GM21515 (cell line): ENCODE results near the gene SLC35D3.
"Not testable (repeated sequence)": the region's sequence is repeated elsewhere in the genome, so short reads cannot be mapped to it uniquely, and the experiment has no call there.

ENCODE experiments used
- ATAC-seq: cut with Tn5 transposase; IDR thresholded peaks from one replicate; pipeline ENCODE4 v1.9.1; 2021; ENCODE audit not compliant: unreplicated experiment

Gene SLC35D3, protein sequence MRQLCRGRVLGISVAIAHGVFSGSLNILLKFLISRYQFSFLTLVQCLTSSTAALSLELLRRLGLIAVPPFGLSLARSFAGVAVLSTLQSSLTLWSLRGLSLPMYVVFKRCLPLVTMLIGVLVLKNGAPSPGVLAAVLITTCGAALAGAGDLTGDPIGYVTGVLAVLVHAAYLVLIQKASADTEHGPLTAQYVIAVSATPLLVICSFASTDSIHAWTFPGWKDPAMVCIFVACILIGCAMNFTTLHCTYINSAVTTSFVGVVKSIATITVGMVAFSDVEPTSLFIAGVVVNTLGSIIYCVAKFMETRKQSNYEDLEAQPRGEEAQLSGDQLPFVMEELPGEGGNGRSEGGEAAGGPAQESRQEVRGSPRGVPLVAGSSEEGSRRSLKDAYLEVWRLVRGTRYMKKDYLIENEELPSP

DNA sequence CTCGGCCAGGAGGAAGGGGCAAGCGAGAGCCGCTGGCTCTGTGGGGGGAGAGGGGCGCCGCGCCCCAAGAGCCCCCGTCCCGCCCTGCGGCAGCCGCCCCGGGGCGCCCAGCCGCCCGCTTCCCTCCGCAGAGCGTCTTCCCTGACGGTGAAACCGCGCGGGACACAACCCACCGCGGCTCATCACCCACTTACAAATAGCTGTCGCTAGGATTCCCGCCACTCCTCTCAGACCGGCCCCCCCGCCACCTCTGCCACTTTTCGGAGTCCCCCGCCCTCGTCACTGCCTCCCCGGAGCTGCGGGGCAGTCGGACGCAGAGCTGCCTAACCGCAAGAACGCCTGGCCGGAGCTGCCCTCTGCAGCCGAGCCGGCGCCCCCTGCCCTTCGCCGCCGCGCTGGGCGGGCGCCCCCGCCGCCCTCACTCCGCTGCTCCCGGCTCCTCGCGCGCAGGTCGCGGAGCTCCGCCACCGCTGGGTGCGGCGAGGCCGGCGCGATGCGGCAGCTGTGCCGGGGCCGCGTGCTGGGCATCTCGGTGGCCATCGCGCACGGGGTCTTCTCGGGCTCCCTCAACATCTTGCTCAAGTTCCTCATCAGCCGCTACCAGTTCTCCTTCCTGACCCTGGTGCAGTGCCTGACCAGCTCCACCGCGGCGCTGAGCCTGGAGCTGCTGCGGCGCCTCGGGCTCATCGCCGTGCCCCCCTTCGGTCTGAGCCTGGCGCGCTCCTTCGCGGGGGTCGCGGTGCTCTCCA is at the start of gene SLC35D3:
SLC35D3 (plus strand) TSS at position 366 of the 749 bp plus-strand sequence; CDS start at position 494, 128 bp downstream.
- ATAC-seq = no peak

DNA sequence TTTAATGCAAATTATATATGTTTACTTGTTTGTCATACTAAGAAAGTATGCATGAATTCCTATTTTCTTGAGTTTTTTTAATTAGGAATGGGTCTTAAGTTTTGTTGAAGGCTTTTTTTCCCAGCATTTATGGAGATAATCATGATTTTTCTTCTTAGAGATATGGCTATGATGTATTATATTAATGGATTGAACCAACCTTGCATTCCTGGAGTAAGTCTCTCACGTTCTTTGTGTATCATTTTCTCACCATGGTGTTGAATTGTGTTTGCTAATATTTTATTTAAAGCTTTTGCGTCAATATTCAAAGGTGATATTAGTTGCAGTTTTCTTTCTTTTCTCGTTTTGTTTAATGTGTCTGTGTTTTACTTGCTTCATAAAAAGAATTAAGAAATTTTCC is 48.4 kb upstream of the SLC35D3 start:
- ATAC-seq = no peak

DNA sequence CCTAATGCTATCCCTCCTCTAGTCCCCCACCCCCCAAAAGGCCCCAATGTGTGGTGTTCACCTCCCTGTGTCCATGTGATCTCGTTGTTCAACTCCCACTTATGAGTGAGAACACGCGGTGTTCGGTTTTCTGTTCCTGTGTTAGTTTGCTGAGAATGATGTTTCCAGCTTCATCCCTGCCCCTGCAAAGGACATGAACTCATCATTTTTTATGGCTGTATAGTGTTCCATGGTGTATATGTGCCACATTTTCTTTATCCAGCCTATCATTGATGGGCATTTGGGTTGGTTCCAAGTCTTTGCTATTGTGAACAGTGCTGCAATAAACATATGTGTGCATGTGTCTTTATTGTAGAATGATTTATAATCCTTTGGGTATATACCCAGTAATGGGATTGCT is 45.6 kb upstream of the SLC35D3 start:
- ATAC-seq = not testable (repeated sequence)

DNA sequence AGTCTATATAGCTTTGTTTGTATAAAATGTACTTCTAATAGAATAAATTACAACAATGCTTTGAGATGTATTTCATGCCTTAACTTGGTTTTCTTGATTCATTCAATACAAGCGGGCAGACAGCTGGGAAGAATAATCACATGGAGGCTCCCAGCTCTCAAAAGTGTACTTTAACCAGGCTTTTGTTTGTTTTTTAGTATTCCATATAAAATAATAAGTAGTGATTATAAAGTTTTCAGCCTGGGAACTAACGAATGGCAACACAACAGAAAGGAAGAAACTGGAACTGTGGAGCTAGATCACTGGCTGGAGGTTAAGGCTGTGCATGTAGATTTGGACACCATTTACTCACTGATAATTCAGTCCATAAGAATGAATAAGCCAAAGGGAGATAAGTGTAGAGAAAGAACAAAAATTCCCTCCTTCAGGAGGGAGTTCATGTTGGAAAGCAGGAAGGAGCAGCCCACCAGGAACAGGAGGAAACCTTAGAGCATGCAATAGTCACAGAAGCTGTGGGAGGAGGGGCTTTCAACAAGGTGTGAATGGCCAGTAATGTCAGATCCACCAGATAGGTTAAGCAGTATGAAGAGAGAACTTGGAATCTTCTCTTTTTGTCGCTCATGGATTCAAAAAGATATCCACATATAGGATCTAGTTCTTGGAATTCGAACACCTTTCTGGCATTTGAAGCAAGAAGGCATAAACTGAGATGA is 41.2 kb upstream of the SLC35D3 start:
- ATAC-seq = no peak

DNA sequence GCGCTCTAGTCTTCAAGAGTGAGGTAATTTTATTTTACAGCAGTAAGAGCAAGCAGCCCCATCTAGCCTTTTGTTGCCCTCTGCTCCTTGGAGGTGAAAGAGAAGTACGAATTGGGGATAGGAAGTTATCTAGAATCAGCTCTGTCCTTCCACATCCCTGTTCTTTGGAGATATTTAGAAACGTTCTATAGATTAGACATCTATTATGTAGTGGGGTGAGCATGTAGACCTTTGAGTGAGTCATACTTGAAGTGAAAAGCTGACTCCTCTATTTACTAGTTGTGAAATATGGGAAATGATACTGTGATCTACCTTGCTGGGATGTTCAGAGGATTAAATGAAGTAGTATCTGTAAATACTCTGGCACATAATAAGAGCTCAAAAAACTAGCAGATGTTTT is 36.0 kb upstream of the SLC35D3 start:
- ATAC-seq = no peak

DNA sequence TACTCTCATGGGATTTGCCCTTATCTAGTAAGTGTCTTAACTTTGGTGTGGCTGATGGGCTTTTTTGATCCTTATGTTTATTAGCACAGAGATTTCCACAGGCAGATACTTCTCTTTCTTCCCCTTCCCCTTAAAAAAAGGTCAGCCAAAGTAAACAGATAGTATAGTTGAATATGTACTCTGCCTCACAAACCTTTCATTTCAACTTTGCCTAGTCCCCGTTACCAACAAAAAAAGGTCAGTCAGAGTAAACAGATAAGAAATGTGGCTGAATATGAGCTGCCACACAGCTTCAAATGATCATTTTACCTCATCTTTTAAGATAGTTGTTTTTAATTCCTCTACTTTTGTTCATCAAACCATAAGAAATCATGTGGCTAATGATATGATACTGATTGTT is 34.1 kb upstream of the SLC35D3 start:
- ATAC-seq = no peak

DNA sequence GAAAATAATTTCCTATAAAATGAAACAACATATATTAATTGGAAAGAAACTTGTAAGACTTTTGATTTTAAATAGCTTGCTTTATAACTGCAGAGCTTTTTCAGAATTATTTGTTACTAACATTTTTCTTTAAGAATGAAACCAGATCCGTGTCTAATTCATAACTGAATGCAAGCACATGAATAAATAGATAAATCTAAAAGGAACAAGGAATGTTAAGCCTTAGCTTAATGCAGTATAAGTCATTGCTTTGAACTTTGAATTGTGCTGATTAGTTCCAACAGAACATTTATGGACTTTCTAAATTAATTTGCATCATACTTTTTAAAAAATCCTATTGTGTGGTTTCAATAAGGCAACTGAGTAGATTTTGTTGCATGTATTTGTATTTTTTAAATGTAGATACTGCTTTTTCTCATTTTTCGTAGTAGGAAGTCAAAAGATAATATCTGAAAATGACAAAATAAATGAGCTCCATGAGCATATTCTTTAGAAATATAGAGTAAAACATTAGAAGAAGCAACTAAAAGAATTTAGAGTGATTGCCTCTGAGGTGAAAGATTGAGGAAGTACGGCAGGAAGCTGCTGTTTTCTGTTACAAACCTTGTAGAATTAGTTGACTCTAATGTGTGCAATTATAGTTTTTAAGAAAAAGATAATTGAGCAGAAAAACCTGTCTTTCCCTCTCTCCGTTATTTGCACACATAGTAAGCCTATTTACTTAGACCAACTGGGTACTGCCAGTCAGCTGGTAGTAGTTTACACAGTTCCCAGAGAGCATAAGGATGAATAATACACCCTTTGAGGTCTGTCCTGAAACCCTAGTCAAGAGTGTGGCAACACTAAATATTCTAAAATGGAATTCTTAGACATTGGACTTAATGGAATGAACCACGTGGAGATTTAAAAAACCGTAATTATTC is 32.6 kb upstream of the SLC35D3 start:
- ATAC-seq = no peak

DNA sequence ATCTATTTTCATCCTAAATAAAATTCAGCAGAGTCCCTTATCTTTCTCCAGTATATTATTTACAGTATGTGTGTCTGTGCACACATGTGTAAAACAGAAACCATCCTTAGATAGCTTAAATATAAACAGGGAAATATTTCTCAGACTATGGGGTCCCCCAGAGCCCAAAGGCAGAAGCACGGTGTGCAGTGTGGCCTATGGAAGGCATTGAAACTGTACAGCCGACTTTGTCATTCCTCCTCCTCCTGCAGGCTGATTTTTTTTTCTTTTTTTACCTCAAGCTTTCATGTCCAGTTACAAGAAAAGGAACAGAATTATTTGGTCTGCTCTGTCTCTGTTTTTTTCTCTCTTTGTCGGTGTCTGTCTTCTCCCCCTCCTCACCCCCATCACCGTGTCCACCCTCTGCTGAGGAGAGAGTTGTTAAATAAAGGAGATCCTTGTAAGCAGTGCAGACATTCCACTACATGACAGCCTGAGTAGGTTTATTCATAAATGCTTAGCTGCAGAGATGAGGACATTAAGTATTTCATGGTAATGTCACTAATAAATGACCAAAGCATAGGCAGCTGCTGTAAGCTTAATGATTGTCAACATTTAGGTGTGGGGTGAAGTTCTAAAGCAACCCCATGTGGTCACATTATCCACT is 31.8 kb upstream of the SLC35D3 start:
- ATAC-seq = no peak

DNA sequence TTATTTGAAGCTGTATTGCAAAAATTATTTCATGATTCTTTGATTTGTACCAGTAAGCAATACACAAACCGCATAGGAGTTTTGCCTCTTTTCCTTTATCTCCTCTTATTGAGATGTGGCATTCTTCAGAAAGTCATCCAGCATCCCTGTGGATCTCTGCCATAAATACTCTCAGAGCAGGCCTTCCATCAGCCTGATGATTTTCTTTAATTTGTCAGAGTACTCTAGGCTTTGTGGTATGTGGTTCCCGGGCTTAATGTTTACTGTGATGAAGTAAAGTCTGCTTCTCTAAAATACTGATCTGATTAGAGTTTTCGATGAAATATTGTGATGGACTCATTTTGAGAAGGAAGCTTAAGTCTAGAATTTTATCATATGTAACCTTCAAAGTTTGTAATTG is 31.1 kb upstream of the SLC35D3 start:
- ATAC-seq = no peak

DNA sequence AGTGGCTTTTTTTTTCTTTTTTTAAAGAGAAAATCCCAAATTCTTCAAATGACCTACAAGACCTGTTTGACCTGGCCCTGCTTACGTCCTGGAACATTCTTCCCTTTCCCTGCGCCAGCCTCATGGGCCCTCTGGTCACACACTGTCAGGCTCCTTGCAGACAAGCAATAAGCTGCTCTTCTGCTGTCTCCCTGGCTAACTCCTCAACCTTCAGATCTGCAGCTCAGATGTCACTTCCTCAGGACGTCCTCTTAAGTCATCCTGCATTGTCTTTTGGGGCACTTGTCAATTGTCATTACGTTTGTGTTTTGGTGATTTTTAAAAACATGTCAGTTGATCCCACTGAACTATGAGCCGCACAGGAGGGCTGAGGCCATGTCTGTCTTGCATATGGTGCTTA is 28.9 kb upstream of the SLC35D3 start:
- no peak for ATAC-seq

DNA sequence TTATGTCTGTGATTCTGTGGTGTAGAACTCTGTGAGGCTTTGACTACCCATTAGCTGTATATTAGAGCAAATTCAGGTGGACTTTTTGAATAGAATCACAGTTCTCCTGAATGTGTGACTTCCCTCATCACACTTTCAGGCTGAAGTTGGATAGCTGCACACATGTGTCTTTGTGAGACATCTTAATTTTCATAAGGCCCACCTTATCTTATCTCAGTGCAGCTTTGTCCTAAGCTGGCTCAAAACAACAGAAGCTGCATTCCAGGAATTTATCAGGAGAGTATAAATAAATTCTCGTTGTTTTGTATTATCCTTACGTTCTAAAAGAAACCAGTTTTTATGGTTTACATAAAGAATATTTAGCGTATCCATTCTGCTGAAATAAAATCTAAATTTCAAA is 26.2 kb upstream of the SLC35D3 start:
- no peak for ATAC-seq

DNA sequence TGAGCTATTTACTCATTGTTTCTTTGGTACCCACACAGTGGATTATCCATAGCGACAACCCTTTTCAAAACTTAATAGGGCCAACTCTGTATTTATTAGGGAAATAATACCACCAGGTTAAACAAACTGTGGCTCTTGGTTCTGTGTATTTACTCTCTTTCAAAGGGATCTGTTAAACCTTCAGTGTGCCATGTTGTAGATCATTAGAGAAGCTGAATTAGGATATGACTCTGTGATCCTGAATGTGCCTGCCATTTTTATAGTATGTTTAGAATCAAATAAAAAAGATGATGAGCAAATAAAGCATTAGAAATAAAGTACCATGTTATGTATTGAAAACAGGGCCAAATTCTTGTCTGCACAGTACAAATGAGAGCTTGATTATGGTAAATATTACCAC is 25.0 kb upstream of the SLC35D3 start:
- ATAC-seq = no peak

DNA sequence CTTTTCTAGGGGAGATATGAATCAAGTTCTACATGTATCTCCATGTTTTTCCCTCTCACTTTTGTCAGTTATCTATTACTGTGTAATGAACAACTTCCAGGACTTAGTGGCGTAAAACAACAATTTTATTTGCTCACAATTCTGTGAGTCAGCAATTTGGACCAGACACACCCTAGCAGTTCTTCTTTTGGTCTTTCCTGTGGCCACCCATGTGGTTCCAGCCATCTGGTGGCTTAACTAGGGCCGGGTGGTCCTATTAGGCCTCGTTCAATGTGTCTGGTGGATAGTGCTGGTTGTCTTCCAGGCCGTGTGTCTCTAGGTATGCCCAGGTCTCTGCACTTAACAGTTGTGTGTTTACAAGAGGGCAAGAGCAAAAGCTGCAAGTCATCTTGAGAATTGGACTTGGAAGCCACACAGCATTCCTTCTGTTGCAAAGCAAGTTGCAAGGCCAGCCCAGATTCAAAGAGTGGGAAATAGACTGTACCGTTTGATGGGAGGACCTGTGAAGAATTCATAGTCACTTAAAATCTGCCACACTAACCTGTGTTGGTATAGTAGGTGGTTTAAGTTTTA is 20.8 kb upstream of the SLC35D3 start:
- ATAC-seq = no peak

DNA sequence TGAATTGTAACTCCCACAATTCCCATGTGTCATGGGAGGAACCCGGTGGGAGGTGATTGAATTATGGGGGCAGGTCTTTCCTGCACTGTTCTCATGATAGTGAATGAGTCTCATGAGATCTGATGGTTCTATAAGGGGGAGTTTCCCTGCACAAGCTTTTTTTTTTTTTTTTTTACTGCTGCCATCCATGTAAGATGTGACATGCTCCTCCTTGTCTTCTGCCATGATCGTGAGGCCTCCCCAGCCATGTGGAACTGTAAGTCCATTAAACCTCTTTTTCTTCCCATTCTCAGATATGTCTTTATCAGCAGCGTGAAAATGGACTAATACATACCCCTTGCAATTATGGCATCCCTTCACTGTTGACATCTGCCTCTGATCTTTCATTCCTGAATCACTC is 17.6 kb upstream of the SLC35D3 start:
- ATAC-seq = not testable (repeated sequence)

DNA sequence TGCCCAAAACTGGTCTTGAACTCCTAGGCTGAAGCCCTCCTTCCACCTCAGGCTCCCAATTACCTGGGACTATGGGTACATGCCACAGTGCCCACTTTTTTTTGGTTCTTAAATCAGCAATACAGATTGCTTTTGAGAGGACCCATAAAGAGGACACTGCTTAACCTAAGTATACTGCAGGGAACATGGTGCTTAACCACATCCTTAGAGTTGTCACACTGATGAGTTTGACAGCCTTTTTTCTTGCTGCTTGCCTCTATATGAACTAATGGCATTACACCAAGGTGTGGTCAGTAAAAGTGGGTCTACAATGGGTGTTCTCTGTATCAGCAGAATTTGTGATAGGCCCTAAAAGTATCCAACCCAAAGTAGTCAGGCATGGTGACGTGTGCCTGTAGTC is 7.2 kb upstream of the SLC35D3 start:
- no peak for ATAC-seq

DNA sequence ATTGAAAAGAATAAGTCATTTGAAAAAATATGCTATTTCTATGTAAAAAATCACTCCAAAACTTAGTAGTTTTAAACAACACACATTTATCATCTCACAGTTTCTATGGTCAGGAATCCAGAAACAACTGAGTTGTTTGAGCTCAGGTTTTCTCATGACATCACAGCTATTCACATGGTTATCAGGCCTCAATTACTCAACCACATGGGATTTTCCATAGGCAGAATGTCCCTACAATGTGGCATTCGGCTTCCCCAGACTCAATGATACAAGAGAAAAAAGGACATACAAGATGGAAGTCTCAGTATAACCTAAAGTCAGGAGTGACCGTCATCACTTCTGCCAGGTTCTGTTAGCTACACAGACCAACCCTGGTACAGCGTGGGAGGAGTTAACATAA is 3.4 kb upstream of the SLC35D3 start:
- no peak for ATAC-seq

DNA sequence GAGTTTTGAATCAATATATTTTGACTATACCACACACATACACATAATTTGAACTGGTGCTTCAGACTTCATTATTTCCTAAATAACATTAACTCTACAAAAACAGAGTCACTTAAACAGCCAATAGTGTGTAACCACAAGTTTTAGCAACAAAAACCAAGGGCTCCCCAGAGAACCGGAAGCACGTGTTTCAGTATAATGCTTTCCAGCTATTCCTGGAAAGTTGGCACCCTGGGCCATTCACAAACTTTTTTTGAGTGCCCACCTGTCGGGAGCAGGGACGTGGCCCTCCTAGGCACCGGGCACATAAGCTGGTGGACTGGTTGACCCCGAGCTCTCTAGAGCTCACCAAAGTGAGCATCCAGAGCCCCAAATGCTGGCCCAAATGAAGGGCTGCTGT is 1.9 kb upstream of the SLC35D3 start:
- no peak for ATAC-seq

DNA sequence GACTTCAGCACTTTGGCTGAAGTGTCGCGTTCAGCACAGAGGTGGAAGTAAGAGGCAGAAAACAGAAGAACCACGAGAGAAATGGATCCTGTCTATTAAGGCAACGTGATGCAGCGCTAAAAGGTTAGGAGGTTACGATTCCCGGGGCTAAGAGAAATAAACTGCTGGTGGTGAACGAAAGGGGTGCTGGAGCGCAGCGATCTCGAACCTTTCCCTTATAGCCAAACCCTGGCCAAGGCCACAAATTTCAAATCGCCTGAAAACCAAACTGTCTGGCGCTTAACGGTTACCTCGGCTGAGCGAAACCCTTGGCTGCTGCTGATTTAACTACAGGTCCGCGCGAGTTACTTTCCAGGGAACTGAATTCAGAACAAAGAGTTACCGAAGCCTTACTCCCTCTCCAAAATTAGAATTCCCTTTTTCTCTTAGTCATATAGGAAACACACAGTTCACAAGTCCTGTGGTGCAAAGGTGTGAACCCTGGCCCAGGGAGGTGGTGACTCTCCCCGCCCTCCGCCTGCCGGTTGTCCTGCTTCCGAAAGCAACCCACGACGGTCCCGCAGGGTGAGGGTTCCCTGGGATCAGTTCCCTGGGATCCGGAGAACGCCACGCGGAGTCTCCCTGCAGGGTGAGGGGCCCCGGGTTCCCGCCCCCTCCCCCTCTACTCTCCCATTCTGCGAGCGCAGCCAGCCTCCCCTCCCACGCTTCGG is 1.3 kb upstream of the SLC35D3 start:
- no peak for ATAC-seq

DNA sequence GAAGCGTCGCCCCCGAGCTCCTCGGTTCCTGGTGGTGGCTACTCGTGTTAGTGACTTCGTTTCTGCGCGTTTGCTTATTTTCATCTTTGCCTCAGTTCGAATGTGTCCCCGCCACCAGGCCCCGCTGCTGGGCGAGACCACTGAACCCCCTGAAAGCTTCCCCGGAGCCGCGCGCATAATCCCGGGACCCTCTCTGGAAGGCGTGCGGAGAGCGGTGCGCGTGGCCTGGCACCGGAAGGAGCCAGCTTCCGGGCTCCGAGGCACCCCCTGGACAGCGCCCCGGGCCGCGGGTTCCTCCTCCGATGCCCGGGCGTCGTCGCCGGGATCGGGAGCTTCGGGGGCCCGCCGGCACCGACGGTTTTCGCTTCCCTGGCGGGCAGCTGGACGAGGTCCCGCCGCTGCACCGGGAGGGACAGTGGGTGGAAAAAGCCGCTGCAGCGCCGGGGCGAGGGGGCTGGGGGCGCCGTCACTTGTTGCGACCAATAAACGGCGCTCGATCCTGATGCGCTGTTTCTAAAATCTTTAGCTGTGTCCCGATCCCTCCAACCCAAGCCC is 643 bp upstream of the SLC35D3 start:
- ATAC-seq = no peak
